Stimulated activated CD8-positive, alpha-beta memory T cell treated with anti-CD3 and anti-CD28 coated beads, Interleukin-4, amount 100 ng/mL, for 4 hours (primary cell): ENCODE results near the gene NUDCD2.

Source experiments
- DNase-seq, 2 donors: peaks; one replicate each; pipeline ENCODE4 v3.0.0-alpha.2; 2020; ENCODE audit warnings: low read depth in 2 of 2, low spot score in 1 of 2

NUDCD2 gene, protein sequence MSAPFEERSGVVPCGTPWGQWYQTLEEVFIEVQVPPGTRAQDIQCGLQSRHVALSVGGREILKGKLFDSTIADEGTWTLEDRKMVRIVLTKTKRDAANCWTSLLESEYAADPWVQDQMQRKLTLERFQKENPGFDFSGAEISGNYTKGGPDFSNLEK

GRCh38 chr5:163459819-163460561 is at the start of gene NUDCD2:
Gene NUDCD2 (minus strand): TSS chr5:163460102. CDS start chr5:163460050, 52 bp downstream.
- DNase-seq, result peak; percentile 87 to 88

DNA sequence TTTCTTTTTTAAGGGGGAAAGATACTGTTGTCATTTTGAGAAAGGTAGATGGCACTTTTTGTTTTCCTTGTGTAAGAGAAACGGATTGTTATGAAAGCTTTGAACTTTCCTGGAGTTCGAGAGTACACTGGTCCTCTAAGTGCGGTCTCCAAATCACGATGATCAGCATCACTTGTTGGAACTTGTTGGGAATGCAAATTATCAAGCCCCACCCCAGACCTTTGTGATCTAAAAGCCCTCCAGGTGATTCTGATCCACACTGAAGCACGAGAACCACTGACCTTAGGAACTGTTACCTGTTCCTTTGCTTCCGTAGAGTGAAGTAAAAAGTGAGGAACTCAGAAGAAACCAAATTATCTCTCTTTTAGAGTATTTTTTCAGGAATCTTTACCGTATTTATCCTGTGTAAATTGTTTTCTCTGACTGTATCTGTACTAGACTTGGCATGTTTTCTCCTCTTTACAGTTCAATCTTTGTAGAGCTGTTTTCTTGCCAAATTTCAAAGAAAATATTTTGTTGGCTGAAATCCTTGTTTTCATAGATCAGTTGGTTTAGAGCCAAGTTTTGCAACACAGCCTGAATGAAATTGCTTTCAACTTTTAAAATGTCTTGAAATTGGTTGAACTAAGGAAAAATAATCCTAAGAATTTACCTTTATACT is 49.5 kb upstream of the NUDCD2 start:
- DNase-seq, result no peak

- DNase-seq, result no peak
These were observed 48.9 kb upstream of the NUDCD2 start for GRCh38 chr5:163508753-163509152.

GRCh38 chr5:163506726-163507125 is 46.8 kb upstream of the NUDCD2 start:
- no peak for DNase-seq

DNA sequence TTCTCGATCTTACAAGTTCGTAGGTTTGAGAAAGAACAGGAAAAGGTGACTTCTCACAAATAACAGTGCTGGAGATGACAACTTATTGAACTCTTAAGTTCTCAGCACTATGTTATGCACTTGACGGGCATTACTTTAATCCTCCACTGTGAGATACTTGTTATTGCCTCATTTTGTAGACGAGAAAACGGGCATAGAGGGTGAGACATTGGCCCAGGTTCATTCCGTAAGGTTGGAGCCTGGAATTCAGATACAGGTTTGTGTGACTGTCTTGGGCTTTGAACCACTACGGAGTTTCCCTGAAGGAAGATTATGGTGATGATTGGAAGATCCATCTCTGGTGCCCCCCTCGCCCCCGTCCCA is 46.2 kb upstream of the NUDCD2 start:
- no peak for DNase-seq

DNA sequence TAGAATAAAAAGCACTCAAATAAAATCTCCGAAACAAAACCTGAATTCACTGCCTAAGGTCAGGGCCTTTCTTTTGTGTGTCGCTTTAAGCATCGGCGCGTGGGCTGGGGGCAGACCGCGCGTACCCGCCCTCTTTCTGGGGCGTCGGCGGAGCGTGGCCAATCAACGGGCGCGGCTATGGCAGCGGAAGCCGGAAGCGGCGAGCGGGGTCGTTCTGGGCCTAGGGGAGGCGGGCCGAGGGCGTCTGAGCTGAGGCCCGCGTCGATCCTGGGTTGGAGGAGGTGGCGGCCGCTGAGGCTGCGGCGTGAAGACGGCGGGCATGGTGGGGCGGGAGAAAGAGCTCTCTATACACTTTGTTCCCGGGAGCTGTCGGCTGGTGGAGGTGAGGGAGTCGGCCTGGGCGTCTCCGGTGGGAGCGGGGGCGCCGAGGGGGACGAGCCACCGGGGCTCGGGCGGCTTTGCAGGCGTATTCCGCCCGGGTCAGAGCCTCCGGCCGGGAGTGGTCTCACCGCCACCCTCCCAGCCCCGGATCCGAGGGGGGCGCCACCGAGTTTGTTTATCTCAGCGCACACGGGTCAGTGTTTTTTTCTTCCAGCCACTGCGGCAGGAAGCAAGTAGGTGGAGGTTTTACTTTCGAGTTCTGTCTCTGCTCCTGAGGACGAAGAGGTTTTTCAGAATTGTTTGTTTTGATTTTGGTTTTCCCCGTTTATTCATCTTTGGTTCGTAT is 45.6 kb upstream of the NUDCD2 start, which contains the start of gene MAT2B:
Gene MAT2B, plus strand, starts transcription at position 252 of the 727 bp plus-strand sequence. Its CDS starts 68 bp downstream, at position 320.
- peak; percentile 79 to 89 for DNase-seq

DNA sequence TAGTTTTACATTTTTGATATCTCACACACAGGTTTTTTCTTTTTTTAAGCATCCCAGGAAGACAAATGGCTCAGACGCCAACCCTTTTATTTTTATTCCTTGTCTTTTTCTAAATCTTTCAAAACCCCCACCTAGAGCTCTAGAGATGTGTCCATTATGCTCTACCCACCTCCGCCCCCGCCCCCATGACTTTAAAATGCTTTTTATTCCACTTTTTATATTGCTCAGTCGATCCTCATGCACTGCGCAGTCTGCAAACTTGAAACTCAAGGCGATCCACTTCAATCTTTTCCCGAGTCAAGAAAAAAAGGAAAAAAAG is 45.1 kb upstream of the NUDCD2 start:
- DNase-seq, result no peak

- no peak for DNase-seq
These were observed 44.4 kb upstream of the NUDCD2 start for GRCh38 chr5:163504079-163504931.

- DNase-seq, result no peak
These were observed 43.5 kb upstream of the NUDCD2 start for GRCh38 chr5:163503106-163504078.

GRCh38 chr5:163502521-163502920 is 42.6 kb upstream of the NUDCD2 start:
- DNase-seq, result no peak

- DNase-seq, result no peak
These were observed 39.0 kb upstream of the NUDCD2 start for GRCh38 chr5:163498886-163499285.

DNA sequence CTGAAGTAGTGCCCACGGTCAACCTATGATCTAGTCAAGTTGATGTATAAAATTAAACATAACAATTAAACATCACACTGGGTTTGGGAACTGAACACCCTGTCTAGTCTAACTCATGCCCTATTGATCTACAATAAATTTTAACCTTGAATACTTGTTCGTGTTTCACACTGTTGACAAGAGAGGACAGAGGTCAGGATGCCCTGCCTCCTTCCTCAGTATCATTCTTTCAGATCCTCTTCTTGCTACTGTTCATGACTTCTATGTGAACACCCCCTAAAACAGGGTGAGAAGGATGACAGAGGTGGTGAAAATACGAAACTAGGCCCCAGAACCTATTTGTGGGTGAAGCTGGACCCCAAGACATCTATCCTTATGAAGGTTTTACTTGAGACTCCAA is 37.4 kb upstream of the NUDCD2 start:
- no peak for DNase-seq

GRCh38 chr5:163496286-163496685 is 36.4 kb upstream of the NUDCD2 start:
- no peak for DNase-seq

GRCh38 chr5:163489745-163490075 is 29.8 kb upstream of the NUDCD2 start:
- no peak for DNase-seq

DNA sequence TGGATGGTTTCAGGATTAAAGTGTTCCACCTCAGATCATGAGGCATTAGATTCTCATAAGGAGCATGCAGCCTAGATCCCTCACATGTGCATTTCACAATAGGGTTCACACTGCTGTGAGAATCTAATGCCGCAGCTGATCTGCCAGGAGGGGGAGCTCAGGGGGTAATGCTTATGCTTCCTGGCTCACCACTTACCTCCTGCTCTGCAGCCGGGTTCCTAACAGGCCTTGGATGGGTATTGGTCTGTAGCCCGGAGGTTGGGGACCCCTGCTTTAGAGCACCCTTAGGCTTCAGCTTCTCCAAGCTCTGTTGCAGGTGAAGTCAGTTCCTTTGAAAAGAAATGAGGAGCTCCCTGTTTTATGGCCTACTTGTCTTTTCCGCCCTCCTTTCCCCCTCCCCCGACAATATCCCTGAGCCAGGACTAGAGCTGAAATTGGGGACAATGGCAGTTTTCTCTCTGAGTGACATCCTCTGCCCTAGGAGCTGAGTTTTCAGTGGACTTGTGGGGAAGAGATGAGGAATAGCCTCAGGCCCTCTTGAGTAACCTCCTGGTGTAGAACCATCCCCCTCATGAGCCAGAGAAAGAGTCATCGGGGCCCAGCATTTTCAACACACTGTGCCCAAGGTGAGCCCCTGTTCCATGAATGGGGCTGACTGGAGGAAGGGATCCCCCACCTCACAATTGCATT is 29.3 kb upstream of the NUDCD2 start:
- DNase-seq, result no peak

- DNase-seq, result no peak
These were observed 19.0 kb upstream of the NUDCD2 start for GRCh38 chr5:163478982-163479271.

GRCh38 chr5:163478126-163478981 is 18.5 kb upstream of the NUDCD2 start:
- no peak for DNase-seq

- no peak for DNase-seq
These were observed 15.5 kb upstream of the NUDCD2 start for GRCh38 chr5:163475411-163475810.
